HG02852 (cell line): ENCODE data around the gene AFAP1L2.

Experiments used
- ATAC-seq: cut with Tn5 transposase; IDR thresholded peaks from one replicate; pipeline ENCODE4 v1.9.1; 2021; ENCODE audit warnings: mild to moderate bottlenecking, moderate library complexity; ENCODE audit not compliant: unreplicated experiment

AFAP1L2 gene

DNA sequence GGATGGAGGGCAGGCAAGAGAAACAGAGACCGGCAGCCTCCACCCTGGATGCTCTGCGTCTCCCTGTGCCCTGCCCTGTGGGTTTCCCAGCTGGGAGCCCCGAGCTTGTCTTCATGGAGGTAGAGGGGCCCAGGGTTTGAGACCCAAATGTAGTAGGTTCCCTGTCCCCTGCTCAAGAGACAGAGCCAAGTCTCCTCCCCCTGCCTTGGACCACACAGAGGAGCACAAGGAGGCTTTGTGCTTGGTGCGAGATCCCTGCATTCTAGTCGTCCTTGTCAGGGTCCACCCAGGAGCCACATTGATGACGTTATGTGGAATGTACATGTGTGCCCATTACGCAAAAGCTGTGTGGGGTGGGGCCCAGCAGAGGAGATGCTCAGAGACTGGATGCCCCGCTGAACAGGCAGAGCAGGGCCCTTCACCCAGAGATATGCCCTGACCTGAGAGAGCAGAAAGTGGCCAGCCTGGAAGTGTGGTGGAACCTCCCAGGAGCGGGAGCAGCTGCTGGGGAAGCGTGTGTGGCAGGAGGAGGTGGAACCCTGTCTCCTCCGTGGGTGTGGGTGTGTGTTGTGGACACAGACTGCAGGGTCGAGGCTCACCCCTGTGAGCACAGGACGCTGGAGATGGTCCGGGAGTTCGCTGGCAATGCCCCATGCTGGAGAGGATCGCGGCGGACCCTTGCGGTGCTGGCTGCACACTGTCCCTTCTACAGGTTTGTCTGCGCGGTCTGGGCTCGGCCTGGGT, 126.0 kb downstream of the AFAP1L2 start:
- ATAC-seq, result no peak

GRCh38 chr10:114276671-114277070, 127.6 kb downstream of the AFAP1L2 start:
- no peak for ATAC-seq

DNA sequence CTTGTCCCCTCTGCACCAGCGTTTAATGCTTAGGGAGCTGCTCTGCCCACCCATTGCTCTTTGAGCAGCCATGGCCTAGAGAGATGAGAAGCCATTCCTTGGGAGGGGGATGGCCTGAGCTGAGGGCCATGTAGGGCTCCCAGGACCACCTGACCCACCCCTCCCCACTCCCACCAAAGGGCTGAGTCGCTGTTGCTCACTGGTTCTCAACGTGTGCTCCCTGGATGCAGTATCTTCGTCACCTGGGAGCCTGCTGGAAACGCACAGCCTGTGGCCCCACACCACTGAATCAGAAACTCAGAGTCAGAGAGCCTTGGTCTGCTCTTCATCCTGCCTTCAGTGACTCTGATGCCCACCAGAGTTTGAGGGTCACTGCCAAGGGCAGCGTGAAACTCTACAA, 128.2 kb downstream of the AFAP1L2 start:
- no peak for ATAC-seq

DNA sequence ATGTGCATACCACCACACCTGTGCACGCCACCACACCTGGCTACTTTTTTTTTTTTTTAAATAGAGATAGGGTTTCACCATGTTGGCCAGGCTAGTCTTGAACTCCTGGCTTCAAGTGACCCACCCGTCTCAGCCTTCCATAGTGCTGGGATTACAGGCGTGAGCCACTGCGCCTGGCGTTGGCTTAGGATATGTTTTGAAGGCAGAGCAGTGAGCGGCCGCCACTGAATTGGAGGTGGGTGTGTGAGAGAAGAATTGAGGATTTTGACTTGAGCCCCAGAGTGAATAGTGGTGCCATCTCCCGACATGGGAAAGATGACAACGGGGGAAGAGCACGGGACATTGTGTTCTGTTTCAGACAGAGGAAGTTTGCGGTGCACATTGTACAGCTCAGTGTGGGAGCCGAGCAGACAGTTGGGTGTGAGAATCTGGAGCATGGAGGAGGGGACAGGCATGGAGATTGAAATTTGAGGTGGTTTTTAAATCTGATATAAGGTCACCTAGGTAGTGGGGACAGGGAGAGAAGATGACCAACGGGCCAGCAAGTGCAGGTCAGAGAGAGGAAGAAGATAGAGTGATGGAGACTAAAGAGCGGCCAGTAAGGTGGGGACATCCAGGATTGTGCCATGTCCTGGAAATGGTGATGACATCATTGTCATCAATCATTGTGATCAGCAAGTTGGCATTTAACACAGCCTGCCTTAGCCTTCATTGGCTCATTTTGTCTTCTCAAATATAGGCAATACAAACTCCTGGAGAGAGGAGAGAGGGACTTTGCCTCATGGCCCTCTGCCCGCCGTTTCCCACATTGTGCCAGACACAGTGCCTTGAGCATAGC, 129.5 kb downstream of the AFAP1L2 start:
- no peak for ATAC-seq

DNA sequence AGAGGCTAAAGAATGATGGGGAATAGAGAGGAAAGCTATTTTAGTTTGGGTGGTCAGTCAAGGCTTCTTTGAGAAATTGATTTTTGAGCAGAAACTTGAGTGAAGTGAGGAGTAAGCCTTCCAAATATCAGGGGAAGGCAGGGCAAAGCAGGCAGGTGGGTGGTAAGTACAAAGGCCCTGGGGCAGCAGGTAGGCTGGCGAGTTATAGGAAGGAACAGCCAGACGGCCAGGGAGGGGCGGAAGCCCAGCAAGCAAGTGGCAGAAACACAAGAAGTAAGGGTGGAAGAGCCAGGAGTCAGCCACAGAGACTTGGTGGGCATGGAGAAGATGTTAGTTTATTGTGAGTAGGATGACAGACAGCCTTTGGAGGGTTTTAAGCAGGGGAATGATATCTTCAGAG, 130.4 kb downstream of the AFAP1L2 start:
- ATAC-seq, result no peak

- no peak for ATAC-seq
These were observed 131.6 kb downstream of the AFAP1L2 start for GRCh38 chr10:114272696-114273095.

GRCh38 chr10:114271779-114272167, 132.5 kb downstream of the AFAP1L2 start:
- no peak for ATAC-seq

DNA sequence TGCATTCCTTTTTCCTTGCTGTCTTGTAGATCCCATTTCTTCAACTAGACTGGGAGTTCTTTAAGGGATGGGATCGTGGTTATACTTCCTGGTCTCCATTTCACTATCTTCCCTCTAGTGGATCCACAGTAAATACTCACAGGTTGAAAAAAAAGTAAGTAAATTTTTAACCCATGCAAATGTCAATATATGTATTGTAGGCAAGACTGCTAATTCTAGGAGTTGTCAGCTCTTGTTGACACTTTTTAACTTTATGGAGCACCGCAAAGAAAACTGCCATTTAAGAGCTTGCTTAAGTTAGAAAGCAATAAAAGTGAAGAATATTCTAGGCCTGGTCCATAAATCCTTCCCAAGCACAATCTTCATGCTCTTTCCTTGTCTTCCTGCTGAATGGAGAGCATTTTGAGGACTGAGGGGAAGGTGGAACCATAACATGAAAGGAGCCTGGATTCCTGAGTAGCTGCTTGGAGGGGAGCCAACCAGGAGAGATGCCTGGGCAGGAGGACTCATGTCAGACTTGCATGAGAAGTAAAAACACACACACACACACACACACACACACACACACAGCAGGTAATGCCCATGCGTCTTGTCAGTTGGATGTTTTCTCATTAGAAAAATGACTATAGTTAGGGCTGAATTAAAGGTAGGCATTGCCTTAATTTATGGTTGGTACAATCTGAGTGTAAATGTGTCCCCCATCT, 133.1 kb downstream of the AFAP1L2 start:
- no peak for ATAC-seq

- no peak for ATAC-seq
These were observed 137.8 kb downstream of the AFAP1L2 start for GRCh38 chr10:114266521-114266920.

GRCh38 chr10:114265392-114266053, 138.8 kb downstream of the AFAP1L2 start:
- no peak for ATAC-seq

- no peak for ATAC-seq
These were observed 141.8 kb downstream of the AFAP1L2 start for GRCh38 chr10:114262496-114262895.

GRCh38 chr10:114261076-114261475, 143.2 kb downstream of the AFAP1L2 start:
- no peak for ATAC-seq

- ATAC-seq, result no peak
These were observed 143.9 kb downstream of the AFAP1L2 start for GRCh38 chr10:114260366-114260765.

GRCh38 chr10:114259824-114260223, 144.5 kb downstream of the AFAP1L2 start:
- no peak for ATAC-seq

DNA sequence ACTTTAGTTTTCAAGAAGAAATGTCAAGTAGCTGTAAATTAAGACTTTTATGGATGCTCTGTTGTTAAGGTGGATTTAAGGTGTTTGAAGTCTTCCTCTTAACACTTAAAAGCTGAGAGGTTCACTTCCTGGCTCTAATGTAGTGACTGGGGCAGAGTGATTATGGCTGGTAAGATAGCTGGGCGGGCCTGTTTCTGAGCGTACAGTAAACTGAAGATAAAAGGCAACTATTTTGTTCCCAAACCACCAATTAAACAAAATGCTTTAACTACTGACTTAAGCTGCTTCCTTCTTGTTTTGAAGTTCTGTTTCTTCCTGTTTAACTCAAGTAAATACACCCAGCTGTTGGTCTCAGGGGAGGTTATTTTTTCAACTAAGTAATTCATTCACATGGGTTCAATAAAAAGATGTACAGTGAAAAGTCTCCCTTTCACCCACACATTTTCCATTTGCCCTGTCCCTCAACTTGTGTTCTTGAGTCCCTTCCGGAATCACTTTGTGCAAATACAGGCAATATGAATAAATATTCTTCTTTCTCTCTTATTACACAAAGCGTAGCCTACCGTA, 145.9 kb downstream of the AFAP1L2 start:
- no peak for ATAC-seq

DNA sequence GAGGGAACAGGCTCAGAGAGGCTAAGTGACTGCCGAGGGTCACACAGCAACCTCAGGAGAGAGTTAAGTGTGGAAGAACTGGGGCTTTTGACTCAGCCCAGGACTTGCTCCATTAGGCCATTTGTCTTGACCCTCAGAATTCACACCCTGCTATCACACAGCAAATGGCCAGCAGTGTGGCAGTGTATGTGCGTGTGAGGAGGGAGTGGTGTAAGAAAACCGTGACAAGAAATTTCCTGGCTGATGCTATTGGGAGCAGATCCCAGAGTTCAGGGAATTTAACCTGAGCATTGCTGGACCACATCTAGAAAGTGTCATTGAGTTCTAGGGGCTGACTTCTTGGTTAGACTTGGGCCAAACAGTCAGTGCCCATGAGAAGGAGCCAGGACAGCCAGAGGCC, 146.8 kb downstream of the AFAP1L2 start:
- no peak for ATAC-seq

DNA sequence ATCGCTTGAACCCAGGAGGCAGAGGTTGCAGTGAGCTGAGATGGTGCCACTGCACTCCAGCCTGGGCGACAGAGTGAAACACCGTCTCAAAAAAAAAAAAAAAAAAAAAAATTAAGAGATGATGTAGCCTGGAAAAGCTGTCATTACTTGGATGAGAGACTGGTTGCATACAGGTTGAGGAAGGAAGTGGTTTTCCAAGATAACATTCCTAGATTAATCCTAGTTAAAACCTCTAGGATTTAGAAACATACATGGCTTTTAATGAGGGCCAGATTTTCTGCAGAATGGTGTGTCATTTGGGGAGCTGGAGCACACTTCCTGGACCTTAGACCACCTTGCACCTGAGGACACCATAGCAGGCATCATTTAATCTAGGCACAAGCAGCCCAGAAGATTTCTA, 147.5 kb downstream of the AFAP1L2 start:
- ATAC-seq, result no peak

DNA sequence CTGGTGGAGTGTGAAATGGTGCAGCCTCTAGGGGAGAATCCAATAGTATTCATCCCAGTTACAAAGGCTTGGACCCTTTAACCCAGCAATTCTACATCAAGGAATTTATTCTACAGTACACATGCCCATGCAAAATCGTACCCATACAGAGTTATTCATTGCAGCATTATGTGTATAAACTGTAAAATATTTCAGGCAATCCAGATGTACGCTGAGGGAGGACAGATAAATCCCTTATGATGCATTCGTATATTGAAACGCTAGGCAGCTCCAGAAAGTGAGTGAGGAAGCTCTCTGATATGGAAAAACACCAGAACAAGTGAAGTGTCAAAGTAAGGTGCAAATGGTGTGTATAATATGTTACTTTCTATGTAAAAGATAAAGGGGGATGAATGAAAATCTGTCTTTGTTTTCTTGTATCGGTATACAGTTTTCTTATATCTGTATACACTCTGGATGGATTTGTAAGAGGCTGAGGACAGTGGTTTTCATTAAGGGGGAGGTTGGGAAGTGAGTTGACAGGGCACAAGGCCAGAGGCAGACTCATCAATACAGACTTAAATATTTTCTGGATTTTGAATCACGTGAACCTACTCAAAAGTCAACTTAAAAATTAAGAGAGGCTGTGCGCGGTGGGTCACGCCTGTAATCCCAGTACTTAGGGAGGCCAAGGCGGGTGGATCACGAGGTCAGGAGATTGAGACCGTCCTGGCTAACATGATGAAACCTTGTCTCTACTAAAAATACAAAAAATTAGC, 148.1 kb downstream of the AFAP1L2 start:
- ATAC-seq, result no peak

- ATAC-seq, result no peak
These were observed 149.1 kb downstream of the AFAP1L2 start for GRCh38 chr10:114255227-114255626.

- ATAC-seq, result no peak
These were observed 151.4 kb downstream of the AFAP1L2 start for GRCh38 chr10:114252883-114253282.
